A549 treated with AZD2906 at 1 μM for 4 hours (cell line): ENCODE measurements around the gene TMEM225B. TPM values are rescaled to one million over a fixed set of nuclear protein-coding genes. Genes with fewer than 3 reads are reported as not detected.

Source experiments
- total RNA-seq: library from RNA; stranded (reverse); fragments of 200-300 nt; extraction: Qiagen RNA extraction; gene quantifications from 5 replicates; pipeline ENCODE4 v1.2.3, GENCODE V29; 2022

TMEM225B gene, protein sequence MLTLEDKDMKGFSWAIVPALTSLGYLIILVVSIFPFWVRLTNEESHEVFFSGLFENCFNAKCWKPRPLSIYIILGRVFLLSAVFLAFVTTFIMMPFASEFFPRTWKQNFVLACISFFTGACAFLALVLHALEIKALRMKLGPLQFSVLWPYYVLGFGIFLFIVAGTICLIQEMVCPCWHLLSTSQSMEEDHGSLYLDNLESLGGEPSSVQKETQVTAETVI
- 0.79 to 1.2 TPM (median 1.0 TPM) in 5 replicates for total RNA-seq

GRCh38 chr7:99597762-99598501, at the start of gene TMEM225B:
Gene TMEM225B (plus strand): TSS chr7:99598267. CDS start chr7:99604389, 6,122 bp downstream.

GRCh38 chr7:99551767-99552463, 46.2 kb upstream of the TMEM225B start, which contains the start of gene FAM200A:
Gene FAM200A (minus strand): TSS chr7:99552114. CDS start chr7:99548407, 3,707 bp downstream.

DNA sequence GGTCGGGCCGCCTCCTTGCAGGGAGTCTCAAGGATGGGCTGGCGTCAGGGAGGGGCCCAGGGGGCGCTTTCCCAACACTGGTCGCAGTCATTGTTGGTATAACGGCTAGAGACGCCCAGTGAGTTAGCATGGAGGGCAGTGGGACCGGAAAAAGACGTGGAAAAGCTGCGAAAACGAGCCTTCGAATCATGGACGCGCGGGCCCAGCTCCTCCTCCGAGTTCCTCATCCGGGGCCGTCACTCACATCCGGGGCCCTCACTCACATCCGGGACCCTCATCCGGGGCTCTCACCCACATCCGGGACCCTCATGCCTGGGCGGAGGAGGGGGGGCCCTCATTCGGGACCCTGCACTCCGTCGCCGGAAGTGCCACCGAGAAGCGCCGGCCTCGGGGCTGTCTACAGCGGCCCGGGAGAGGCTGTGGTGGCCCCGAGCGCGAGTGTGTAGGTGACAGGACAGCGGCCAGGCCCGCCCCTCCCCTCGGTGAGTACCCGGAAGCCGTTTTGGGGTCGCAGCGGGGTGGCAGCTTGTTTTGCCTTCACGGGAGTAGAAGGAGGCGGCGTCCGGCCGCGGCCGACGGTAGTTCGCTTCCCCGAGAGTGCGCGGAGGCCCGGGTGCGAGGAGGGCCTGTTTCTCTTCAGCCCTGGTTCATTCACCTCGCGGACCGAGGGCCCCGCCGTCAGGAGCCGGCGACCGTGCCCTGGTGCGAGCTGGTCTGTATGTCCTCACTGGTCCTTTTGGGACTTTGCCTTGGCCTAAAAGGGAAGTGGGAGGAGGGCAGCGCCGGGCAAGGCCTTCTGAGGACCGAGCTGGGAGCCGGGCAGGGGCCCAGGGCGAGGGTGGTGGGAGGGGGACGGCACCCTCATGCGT, 39.5 kb upstream of the TMEM225B start, which contains the start of gene ZNF655:
Gene ZNF655 (plus strand): TSS at position 337 of the 869 bp plus-strand sequence. CDS start 1,918 bp downstream, outside the sequence.

GRCh38 chr7:99616359-99617191, 18.5 kb downstream of the TMEM225B start, which contains the start of gene ZSCAN25:
Gene ZSCAN25 (plus strand): TSS chr7:99616946. CDS start chr7:99619607, 2,661 bp downstream.

Other genes with a start within 250 kb of the TMEM225B start
- gene ARPC1B, start 223.5 kb upstream of the TMEM225B start, total RNA-seq: 277 to 306 TPM (median 283 TPM) in 5 replicates
- 166 to 191 TPM (median 177 TPM) in 5 replicates for gene PDAP1, start 189.7 kb upstream of the TMEM225B start, total RNA-seq
- 125 to 150 TPM (median 135 TPM) in 5 replicates for gene BUD31, start 189.3 kb upstream of the TMEM225B start, total RNA-seq
- gene PTCD1, start 159.5 kb upstream of the TMEM225B start, total RNA-seq: 6.1 to 7.3 TPM (median 6.9 TPM) in 5 replicates
- 30.8 to 42.9 TPM (median 41.9 TPM) in 5 replicates for gene CPSF4, start 159.3 kb upstream of the TMEM225B start, total RNA-seq
- 902 to 1,182 TPM (median 918 TPM) in 5 replicates for gene ATP5MF, start 132.1 kb upstream of the TMEM225B start, total RNA-seq
- gene ZNF789, start 125.4 kb upstream of the TMEM225B start, total RNA-seq: 7.8 to 9.1 TPM (median 8.3 TPM) in 5 replicates
- gene ZNF394, start 98.0 kb upstream of the TMEM225B start, total RNA-seq: 15.9 to 18.4 TPM (median 17.9 TPM) in 5 replicates
- 8.3 to 10.8 TPM (median 8.8 TPM) in 5 replicates for gene ZKSCAN5, start 93.6 kb upstream of the TMEM225B start, total RNA-seq
- gene FAM200A, start 46.2 kb upstream of the TMEM225B start, total RNA-seq: 5.8 to 6.3 TPM (median 6.1 TPM) in 5 replicates
- 52.0 to 56.0 TPM (median 53.0 TPM) in 5 replicates for gene ZNF655, start 39.6 kb upstream of the TMEM225B start, total RNA-seq
- gene ZSCAN25, start 18.7 kb downstream of the TMEM225B start, total RNA-seq: 8.2 to 9.6 TPM (median 8.9 TPM) in 5 replicates
- 1.1 to 1.9 TPM (median 1.4 TPM) in 5 replicates for gene CYP3A5, start 81.7 kb downstream of the TMEM225B start, total RNA-seq
- gene CYP3A7, start 136.9 kb downstream of the TMEM225B start, total RNA-seq: 0.05 TPM in 1 of 5 replicates, not detected in the others
- 0.06 to 0.10 TPM (median 0.10 TPM) in 4 of 5 replicates, not detected in the other for gene CYP3A4, start 185.9 kb downstream of the TMEM225B start, total RNA-seq
- gene CYP3A43, start 229.7 kb downstream of the TMEM225B start, total RNA-seq: not detected in 5 replicates